HCT116 (cell line): Measurements from ENCODE around the gene CHCHD4. TPM values are rescaled to one million over a fixed set of nuclear protein-coding genes. Genes with fewer than 3 reads are reported as not detected.

Experiments
- ATAC-seq: fragments of 200-7000 bp; cut with Tn5 transposase; 2 replicates; pipeline ENCODE4 v1.9.1; 2020; ENCODE audit warnings: mild to moderate bottlenecking, moderate library complexity
- BruUV-seq: library from RNA; stranded (reverse); fragments of 400-500 nt; replicated peaks from 2 replicates; lab custom pipeline; 2021; lab: Mats Ljungman, UMichigan
- CTCF ChIA-PET: fragments of 300-600 bp; sonication (Branson Sonifier 250); formaldehyde crosslinking; loops from one replicate; lab custom pipeline; 2021; ENCODE audit warnings: antibody characterized with exemption; lab: Charles Lee
- POLR2A ChIA-PET: fragments of 300-600, 350-600 bp; sonication (Branson Sonifier 250); formaldehyde crosslinking; loops from one replicate; lab custom pipeline; 2021; ENCODE audit warnings: antibody characterized with exemption; lab: Charles Lee
- RAD21 ChIA-PET, 2 experiments: fragments of 300-600 bp; sonication (Branson Sonifier 250); formaldehyde crosslinking; loops; one replicate each; lab custom pipeline; 2023; ENCODE audit warnings: low total read pairs in 2 of 2; ENCODE audit not compliant: uncharacterized antibody in 2 of 2, unreplicated experiment in 2 of 2, low non-redundant PET in 1 of 2; lab: Charles Lee
- DNase-seq: peaks from one replicate; pipeline ENCODE4 v3.0.0-alpha.2; 2010; ENCODE audit warnings: low read depth, low spot score
- H2AFZ ChIP-seq: fragments of 200-600 bp; shearing (Covaris generic), sonication (generic); 2 replicates; pipeline ENCODE4 v1.6.1; 2017; ENCODE audit warnings: low read depth, mixed run types, mixed read lengths, antibody characterized with exemption, low read length; ENCODE audit not compliant: poor library complexity, severe bottlenecking
- H3K27ac ChIP-seq: 2 replicates; pipeline ENCODE4 v1.5.1; 2012; ENCODE audit warnings: low read depth, low read length
- H3K27me3 ChIP-seq: fragments of 200-600 bp; sonication (generic); 2 replicates; pipeline ENCODE4 v1.6.1; 2016; ENCODE audit warnings: mixed run types, low read length, mixed read lengths; ENCODE audit not compliant: insufficient read depth
- H3K36me3 ChIP-seq, 2 experiments: fragments of 200-500 bp in 1 of 2; fragments of 200-600 bp in 1 of 2; sonication (Bioruptor generic) in 1 of 2; sonication (generic) in 1 of 2; 2 replicates each; pipeline versions ENCODE4 v1.5.1 to v1.6.1; 2014 to 2016; ENCODE audit warnings: low read length in 2 of 2, inconsistent platforms in 1 of 2, mixed read lengths in 1 of 2, mixed run types in 1 of 2; ENCODE audit not compliant: insufficient read depth in 2 of 2, control insufficient read depth in 1 of 2
- H3K4me1 ChIP-seq, 2 experiments: fragments of 200-600 bp in 1 of 2; sonication (generic) in 1 of 2; 2 replicates each; pipeline versions ENCODE4 v1.5.1 to v1.6.1; 2012 to 2017; ENCODE audit warnings: low read length in 2 of 2, inconsistent platforms in 1 of 2, mild to moderate bottlenecking in 1 of 2, mixed read lengths in 1 of 2, mixed run types in 1 of 2, moderate library complexity in 1 of 2; ENCODE audit not compliant: insufficient read depth in 2 of 2, control insufficient read depth in 1 of 2
- H3K4me2 ChIP-seq: fragments of 200-600 bp; sonication (generic); 2 replicates; pipeline ENCODE4 v1.6.1; 2017; ENCODE audit warnings: mixed run types, low read length, mixed read lengths
- H3K4me3 ChIP-seq, 2 experiments: fragments of 200-600 bp in 1 of 2; sonication (generic) in 1 of 2; replicated peaks in 1 of 2; 2 replicates each; pipeline ENCODE4 v1.5.1; 2011 to 2016; ENCODE audit warnings: low read length in 2 of 2, control low read depth in 1 of 2, low read depth in 1 of 2, mild to moderate bottlenecking in 1 of 2, mixed read lengths in 1 of 2, mixed run types in 1 of 2
- H3K79me2 ChIP-seq: fragments of 200-600 bp; sonication (generic); 2 replicates; pipeline ENCODE4 v1.6.1; 2017; ENCODE audit warnings: mild to moderate bottlenecking, mixed run types, low read length, moderate library complexity, mixed read lengths; ENCODE audit not compliant: insufficient read depth
- H3K9ac ChIP-seq: fragments of 200-600 bp; sonication (generic); 2 replicates; pipeline ENCODE4 v1.6.1; 2016; ENCODE audit warnings: low read length, mixed read lengths
- H3K9me2 ChIP-seq: fragments of 200-600 bp; sonication (generic), shearing (Covaris generic); 2 replicates; pipeline ENCODE4 v1.6.1; 2017; ENCODE audit warnings: mixed run types, mild to moderate bottlenecking, moderate library complexity; ENCODE audit not compliant: insufficient read depth
- H3K9me3 ChIP-seq, 2 experiments: fragments of 200-500 bp in 1 of 2; fragments of 200-600 bp in 1 of 2; sonication (Bioruptor generic) in 1 of 2; sonication (generic) in 1 of 2; 2 replicates each; pipeline ENCODE4 v1.6.1; 2014 to 2017; ENCODE audit warnings: low read length in 2 of 2, mixed read lengths in 2 of 2, inconsistent platforms in 1 of 2, low read depth in 1 of 2, mild to moderate bottlenecking in 1 of 2, mixed run types in 1 of 2, moderate library complexity in 1 of 2; ENCODE audit not compliant: control insufficient read depth in 1 of 2, insufficient read depth in 1 of 2
- H4K20me1 ChIP-seq: fragments of 200-600 bp; sonication (generic), shearing (Covaris generic); 2 replicates; pipeline ENCODE4 v1.6.1; 2017; ENCODE audit warnings: mixed run types, mild to moderate bottlenecking, moderate library complexity; ENCODE audit not compliant: insufficient read depth
- JUND ChIP-seq: IDR thresholded peaks from 2 replicates; pipeline ENCODE4 v1.6.1; 2012
- POLR2A ChIP-seq: IDR thresholded peaks from 2 replicates; pipeline ENCODE4 v1.7.0; 2011; ENCODE audit warnings: borderline replicate concordance; ENCODE audit not compliant: insufficient read depth, insufficient read length; ENCODE audit errors: extremely low read depth
- POLR2AphosphoS5 ChIP-seq: IDR thresholded peaks from 2 replicates; pipeline ENCODE4 v1.6.1; 2011; ENCODE audit warnings: mild to moderate bottlenecking, low read depth, low read length, moderate library complexity
- intact Hi-C: fragments of 100-400 bp; cut with micrococcal nuclease; formaldehyde crosslinking; loops from 2 replicates; pipeline ENCODE4 v1.10.0; 2022
- total RNA-seq: library from RNA; stranded (reverse); gene quantifications from one replicate; pipeline ENCODE4 v1.2.1, GENCODE V29; 2021; ENCODE audit not compliant: unreplicated experiment
- TF ChIP-seq, protein P1 (sequence below): IDR thresholded peaks from 2 replicates; pipeline ENCODE4 v1.6.1; 2011; ENCODE audit warnings: mild to moderate bottlenecking, low read length, moderate library complexity; ENCODE audit not compliant: insufficient replicate concordance; ENCODE audit errors: extremely low read depth
- TF ChIP-seq, protein P2 (sequence below), 3 experiments: fragments of 200-600 bp in 1 of 3; sonication (generic) in 1 of 3; IDR thresholded peaks in 2 of 3; conservative IDR thresholded peaks in 1 of 3; 2 replicates each; pipeline ENCODE4 v1.5.1; 2012 to 2017; ENCODE audit warnings: low read depth in 2 of 3, low read length in 2 of 3, antibody characterized with exemption in 1 of 3, borderline replicate concordance in 1 of 3, control low read depth in 1 of 3, mild to moderate bottlenecking in 1 of 3, mixed read lengths in 1 of 3, mixed run types in 1 of 3, moderate library complexity in 1 of 3; ENCODE audit not compliant: insufficient read depth in 1 of 3

CHCHD4 gene
- total RNA-seq, 1 experiment from 2014 or later, result 24.6 TPM

DNA sequence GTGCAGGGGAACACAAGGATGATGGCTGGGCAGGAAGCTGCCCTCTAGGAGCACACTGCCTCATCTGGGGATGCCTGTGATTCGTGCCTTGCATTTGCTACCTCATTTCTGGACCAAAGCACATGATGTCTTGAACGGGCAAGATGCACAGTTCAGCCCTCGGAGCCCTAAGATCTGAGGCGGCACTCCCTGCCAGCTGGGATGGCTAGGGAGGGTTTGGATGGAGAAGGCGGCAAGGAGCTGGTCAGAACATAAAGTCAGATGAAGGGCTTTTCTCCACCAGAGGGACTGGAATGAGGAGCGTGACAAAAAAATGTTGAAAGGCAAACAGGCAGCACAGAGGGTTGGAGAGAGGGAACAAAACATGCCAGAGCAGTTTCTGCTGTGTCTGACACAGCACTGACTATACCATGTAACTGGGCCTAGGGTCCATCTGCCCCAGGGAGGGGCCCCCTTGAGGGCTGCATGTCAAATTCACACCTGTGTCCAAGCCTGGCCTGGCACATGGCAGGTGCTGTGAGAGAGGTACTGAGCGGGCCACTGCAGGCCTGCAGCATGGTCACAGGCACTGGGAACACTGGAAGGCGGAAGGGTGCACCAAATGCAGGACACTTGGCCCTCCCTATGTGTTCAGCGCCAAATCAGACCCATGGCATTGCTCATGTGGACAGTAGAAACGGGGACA is 21.9 kb upstream of the CHCHD4 start:
- no peaks in the 10 kb centered on the region for H3K27me3 ChIP-seq
- 0 out of 2 replicates have a peak, but pooled peaks have one; percentile 13 for TF ChIP-seq POLR2AphosphoS5
- no peak for TF ChIP-seq POLR2A
- TF ChIP-seq, all 23 proteins: peak for 1
- RAD21 ChIA-PET, result no interaction called here
- no peaks in the 10 kb centered on the region for H3K9me3 ChIP-seq
- no peak overlapping the region for H3K9ac ChIP-seq
- no TSS peak for BruUV-seq
- H3K9me2 ChIP-seq, result no peaks in the 10 kb centered on the region
- no peak overlapping the region for H3K4me2 ChIP-seq
- peaks cover 25 to 30% of the 10 kb centered on the region in 2 experiments for H3K4me1 ChIP-seq
- CTCF ChIA-PET, result no interaction called here
- peaks cover 6% of the 10 kb centered on the region; the same call in 1 of the 2 replicates for H4K20me1 ChIP-seq
- no peaks in the 10 kb centered on the region for H3K79me2 ChIP-seq
- H3K36me3 ChIP-seq, result peaks cover 0 to 4% of the 10 kb centered on the region in 2 experiments; a peak in 1 of 4 replicates
- DNase-seq, result no peak
- ATAC-seq, result no peak
- H3K4me3 ChIP-seq, result no peak overlapping the region
- H3K27ac ChIP-seq, result no peak overlapping the region
- intact Hi-C loops, result no loop called here
- POLR2A ChIA-PET, result no interaction called here
- no peak overlapping the region for H2AFZ ChIP-seq

DNA sequence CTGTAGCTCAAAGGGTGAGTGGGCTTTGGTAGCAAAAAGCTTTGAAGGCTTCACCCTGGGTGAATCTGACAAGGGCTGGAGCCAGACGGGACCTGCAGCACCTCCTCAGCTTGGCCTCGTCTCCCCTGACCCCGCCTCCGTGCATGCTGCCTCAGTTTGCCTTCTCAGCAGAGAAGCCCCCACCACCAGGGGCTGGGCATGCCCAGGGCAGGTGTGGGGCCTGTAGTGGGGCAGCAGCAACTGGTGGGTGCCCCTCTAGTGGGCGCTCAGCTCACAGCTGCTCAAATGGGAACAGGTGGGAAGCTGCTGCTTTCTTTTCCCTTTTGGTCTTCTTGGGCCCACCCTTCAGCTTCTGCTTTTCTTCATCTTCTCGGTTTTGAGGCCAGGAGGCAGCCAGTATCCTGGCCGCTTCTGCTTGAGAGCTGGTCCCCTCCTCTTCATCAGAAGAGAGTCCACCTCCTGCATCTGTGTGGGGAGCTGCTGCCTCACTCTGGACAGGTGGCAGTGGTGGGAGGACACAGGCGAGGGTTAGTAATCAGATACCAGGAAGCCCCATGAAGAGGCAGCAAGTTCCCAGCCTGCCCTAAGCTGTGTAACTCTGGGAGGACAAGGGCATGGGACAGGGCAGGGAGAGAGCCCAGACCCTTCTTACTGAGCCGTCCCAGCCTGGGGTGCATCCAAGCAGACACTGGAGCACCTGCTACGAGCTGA is 21.2 kb upstream of the CHCHD4 start:
- ChIA-PET POLR2A (interaction anchor here (1.8 kb wide), 1 partner anchor 33 kb away, joined by 5 read pairs; the partner anchor contains the start of genes LSM3 and XPC), CTCF (interaction anchor here (2.0 kb wide), 1 partner anchor 249 kb away, joined by 7 read pairs; no protein-coding TSS in a partner anchor), RAD21 (no interaction called here)
- Histone ChIP-seq H2AFZ (no peak overlapping the region), H3K36me3 (peaks cover 0 to 4% of the 10 kb centered on the region in 2 experiments; a peak in 1 of 4 replicates), H4K20me1 (peaks cover 6% of the 10 kb centered on the region; the same call in 1 of the 2 replicates), H3K27me3 (no peaks in the 10 kb centered on the region), H3K27ac (0 out of 2 replicates have a peak overlapping the region, but pooled peaks have one; percentile 61), H3K4me2 (no peak overlapping the region), H3K4me1 (peaks cover 25 to 30% of the 10 kb centered on the region in 2 experiments), H3K4me3 (no peak overlapping the region), H3K9me3 (no peaks in the 10 kb centered on the region), H3K79me2 (no peaks in the 10 kb centered on the region), H3K9ac (no peak overlapping the region), H3K9me2 (no peaks in the 10 kb centered on the region)
- BruUV-seq, result no TSS peak
- intact Hi-C loops, result no loop called here
- ATAC-seq (no peak), DNase-seq (no peak)
- TF ChIP-seq, protein P1, sequence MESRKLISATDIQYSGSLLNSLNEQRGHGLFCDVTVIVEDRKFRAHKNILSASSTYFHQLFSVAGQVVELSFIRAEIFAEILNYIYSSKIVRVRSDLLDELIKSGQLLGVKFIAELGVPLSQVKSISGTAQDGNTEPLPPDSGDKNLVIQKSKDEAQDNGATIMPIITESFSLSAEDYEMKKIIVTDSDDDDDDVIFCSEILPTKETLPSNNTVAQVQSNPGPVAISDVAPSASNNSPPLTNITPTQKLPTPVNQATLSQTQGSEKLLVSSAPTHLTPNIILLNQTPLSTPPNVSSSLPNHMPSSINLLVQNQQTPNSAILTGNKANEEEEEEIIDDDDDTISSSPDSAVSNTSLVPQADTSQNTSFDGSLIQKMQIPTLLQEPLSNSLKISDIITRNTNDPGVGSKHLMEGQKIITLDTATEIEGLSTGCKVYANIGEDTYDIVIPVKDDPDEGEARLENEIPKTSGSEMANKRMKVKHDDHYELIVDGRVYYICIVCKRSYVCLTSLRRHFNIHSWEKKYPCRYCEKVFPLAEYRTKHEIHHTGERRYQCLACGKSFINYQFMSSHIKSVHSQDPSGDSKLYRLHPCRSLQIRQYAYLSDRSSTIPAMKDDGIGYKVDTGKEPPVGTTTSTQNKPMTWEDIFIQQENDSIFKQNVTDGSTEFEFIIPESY, result no peak
- TF ChIP-seq JUND, result no peak
- TF ChIP-seq, protein P2, sequence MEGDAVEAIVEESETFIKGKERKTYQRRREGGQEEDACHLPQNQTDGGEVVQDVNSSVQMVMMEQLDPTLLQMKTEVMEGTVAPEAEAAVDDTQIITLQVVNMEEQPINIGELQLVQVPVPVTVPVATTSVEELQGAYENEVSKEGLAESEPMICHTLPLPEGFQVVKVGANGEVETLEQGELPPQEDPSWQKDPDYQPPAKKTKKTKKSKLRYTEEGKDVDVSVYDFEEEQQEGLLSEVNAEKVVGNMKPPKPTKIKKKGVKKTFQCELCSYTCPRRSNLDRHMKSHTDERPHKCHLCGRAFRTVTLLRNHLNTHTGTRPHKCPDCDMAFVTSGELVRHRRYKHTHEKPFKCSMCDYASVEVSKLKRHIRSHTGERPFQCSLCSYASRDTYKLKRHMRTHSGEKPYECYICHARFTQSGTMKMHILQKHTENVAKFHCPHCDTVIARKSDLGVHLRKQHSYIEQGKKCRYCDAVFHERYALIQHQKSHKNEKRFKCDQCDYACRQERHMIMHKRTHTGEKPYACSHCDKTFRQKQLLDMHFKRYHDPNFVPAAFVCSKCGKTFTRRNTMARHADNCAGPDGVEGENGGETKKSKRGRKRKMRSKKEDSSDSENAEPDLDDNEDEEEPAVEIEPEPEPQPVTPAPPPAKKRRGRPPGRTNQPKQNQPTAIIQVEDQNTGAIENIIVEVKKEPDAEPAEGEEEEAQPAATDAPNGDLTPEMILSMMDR (IDR thresholded peaks at IDR 0.05 in 2 of 3, conservative IDR thresholded peaks at IDR 0.05 in 1 of 3; ENCODE audit: borderline replicate concordance in 1 of 3, insufficient read depth in 1 of 3, low read depth in 2 of 3, low read length in 2 of 3), result peak in 1 of 3 experiments; percentile 8; a peak in 1 of 6 replicates
